DMS153 (cell line): ENCODE results near the gene MYH9.

Experiments
- DNase-seq: peaks from one replicate; lab custom pipeline; 2025; lab: John Stamatoyannopoulos, UW

MYH9 gene

DNA sequence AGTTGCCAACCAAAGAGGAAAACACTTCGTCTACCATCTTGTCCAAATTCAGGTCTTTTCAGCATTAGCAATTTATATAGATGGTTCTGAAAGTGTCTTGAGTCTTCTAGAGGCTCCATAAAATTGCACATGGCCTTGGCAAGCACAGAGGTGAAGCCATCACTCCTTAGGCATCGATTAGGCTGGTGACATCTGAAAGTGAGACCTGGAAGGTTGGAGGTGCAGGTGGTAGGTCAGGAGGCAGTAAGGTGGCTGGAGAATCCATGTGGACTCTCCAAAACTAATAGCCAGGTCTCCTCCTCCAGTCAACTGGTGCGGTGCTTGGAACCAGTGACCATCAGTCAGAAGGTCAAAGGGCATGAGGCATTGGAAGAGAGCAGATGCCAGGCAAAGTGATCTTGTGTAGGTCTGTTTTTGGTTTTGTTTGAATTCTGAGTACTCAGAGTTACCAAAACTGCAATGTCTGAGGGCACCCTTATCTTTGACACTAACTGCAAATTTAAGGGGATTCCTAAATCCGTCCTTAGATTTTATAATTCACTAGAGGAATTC lies 141.9 kb downstream of the MYH9 start:
- DNase-seq: no peak

DNA sequence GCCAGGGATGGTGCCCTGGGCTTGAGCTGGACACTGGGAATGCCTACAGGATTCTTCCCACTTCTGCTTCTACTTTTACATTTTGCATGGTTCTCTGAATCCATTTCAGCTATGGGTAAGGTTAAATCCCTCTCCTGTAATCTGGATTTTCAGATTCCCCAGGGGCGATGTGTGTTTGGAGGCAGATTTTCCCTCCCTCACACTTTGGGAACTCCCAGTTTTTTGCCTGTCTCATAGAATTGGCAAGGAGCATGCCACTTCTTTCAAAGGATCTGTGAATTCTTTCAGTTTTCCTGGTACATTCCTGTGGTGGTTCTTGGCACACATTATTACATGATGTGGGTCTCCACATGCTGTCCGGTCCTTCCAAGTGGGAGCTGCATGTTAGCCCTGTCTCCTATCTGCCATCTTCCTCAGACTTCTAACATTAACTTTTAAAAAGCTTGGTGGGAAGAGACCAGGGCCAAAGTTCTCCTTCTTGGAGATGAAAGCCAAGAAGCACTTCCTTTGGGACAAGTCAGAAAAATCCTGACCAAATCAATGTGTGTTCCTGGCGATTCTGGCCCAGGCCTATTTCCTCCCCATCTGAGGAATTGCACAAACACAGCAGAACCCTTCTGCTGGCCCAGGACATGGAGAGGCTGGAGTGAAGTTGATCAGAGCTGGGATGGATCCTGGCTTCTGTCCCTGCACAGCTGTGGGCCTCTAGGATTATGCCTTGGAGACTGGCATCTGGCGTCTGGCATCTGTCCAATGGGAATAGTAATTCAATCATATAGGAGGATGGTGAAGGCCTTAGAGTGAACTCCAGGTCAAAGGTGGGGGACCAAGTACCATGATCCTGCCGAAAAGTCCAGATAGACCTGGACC lies 143.0 kb downstream of the MYH9 start:
- no peak for DNase-seq

DNA sequence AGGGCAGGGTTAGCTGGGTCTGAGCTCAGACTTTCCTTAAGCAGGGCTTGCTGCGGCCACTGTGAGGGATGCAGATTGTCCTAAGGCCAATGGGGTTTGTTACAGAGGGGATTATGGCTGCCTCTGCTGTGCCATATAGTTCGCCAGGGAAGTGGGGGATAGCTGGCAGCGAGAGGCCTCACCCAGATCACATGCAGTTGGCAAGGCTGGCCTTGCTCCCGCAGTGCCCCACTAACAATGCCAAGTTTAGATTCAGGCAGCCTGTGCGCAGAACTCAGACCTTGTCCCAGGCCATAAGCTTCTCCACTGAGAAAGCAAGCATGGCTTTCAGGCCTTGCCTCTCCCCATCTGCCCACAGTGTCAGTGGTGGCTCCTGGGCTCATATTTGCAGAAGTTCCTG lies 143.8 kb downstream of the MYH9 start:
- no peak for DNase-seq

DNA sequence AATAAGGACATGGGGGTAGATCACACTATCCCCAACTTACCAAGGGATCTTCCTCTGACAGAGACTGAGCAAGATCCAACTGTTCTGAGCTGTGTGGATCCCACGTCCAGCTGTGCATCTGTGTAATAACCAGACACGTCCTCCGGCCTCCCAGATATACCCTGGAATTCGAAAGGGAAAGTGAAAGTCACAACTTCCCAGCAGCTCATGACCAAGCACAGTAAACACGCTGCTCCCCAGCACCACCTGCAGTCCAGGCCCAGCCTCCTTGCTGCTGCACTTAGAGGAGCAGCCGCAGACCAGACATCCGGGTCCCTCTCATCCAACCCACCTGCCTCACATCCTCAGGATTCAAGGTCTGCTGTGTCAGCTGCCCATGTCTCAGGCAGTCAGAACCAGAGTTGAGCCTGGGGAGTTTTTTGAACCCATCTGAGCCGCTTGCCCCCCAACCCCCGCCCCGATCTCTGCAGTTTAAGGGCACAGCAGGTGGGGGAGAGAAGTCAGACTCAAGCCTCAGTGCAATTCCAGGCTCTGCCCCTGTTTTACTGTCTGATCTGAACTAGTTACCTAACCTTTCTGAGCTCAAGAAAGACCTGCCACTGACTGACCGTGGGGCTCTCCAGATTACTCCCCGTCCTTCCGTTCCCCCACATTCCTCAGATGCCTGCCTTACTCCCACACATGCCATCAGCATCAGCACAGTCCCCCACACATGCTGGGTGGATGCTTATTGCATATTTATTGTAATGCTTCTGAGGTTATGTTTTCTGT lies 148.2 kb downstream of the MYH9 start, which contains the start of gene APOL2:
APOL2 (minus strand) TSS at position 127 of the 771 bp plus-strand sequence. CDS start 6,365 bp downstream, outside the sequence.
- DNase-seq: peak; percentile 92

DNA sequence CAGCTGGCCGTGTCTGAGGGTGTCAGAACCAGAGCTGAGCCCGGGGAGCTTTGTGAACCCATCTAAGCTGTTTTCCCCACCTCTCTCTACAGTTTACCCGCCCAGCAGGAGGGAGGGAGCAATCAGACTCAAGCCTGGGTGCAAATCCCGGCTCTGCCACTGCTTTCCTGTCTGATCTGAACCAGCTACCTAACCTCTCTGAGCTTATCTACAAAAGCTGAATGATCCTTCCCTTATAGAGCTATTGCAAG lies 148.7 kb downstream of the MYH9 start:
- DNase-seq: no peak

DNA sequence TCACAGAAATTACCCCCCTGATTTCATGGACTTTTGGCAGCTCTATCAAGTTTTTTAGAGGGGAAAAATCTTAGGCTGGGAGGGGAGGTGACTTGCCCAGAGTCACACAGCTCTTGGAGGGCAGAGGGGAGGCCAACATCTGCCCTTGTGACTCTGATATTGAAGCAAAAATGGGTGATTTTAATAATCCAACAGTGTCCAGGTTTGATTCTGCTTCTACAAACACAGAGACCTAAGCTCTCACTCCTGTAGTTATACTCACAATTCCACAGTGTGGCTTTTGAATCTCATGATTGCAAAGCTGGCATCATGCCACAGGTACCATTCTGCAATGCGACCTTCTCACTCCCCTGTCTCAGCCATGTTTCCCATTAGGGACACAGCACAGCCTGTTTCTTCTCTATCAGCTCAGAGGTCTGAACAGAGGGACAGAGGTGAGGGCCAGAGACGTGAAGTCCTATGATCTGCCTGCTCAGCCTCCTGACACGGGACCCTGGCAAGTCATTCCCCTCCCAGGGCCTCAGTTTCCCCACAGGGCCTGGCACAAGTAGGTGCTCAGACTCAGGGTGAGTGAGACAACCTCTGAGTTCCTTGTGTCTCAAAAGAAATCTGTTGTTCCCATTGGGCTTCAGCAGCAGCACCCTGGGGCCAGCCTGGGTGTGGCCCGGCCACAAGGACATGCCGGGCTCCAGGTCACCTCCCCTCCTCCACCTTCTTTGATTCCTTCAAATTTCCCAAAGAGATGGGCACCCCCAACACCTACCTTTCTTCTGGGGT lies 149.2 kb downstream of the MYH9 start:
- DNase-seq: no peak

DNA sequence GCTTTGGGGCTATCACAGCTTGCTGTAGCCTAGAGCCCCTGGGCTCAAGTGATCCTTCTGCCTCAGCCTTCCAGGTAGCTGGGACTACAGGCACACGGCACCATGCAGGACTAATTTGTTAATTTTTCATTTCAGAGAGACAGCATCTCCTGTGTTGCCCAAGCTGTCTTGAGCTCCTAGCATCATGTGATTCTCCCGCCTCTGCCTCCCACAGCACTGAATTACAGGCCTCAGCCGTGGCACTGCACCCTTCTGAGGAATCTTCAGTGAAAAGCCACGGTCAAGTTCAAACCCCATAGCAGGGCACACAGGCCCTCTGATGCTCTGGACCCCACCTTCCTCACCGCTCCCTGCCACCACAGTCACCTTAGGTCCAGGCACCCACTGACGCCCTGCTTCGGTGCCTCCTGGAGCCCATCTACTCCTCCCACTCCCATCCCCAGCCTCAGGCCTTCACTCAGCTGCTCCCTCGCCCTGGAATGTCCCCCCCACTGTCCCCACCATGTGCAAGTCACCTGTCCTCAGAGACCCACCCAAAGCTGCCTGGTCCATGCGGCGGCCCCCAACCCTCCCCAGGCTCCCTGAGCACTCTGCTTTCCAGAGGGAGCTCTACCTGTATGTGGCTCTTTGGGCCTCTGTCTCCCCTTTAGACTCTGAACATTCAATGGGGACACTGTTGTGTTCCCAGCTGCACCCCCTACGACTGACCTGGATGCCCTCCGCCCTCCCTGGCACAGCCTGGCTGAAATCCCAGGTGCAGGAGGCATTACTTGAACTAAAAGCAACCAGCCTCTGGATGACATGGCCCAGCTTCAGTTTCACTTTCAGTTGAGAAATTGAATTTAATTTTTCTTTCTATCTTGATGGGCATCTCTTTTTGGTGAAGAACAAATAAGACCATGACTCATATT lies 150.1 kb downstream of the MYH9 start:
- DNase-seq: no peak

DNA sequence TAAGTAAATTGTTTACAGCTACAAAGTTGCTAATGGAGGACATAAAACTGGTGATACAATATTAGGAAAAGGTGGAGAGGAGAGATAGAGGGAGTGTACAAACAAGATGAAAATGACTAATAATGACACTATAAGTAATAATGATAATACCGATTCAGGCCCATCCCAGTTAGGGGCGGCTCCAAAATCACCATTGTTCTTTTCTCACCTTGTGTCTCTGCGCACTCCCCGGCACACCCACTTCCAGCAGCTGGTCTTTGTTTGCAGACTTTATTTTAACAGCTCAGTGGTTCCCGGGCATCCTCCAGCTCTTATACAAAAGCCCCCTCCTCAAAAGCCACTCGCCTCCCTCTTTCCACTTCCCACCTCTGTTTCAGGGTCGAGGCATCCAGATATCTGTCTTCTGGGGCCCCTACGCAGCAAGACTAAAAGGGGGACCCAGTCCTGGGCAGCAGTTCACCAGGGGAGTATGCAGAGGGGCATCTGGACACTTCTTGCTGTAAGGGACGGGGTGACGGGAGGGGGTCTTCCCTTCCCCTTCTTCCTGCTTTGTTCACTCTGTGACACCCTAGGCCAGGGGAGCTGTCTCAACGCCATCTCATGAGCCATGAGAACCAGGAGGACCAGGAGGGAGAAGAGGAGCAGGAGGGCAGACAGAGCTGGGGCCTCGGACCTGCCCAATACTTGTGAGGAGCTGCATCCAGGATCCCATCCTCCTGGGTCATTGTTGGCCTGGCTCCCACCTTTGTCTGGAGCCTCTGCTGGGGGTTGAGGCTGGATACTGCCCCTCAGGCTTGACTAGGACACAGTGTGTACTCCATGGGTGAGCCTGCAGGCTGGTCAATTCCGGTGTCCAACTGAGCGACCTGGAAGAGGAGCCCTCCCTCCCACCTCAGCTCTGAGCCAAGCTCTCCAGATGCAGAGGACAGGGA lies 151.1 kb downstream of the MYH9 start:
- no peak for DNase-seq

DNA sequence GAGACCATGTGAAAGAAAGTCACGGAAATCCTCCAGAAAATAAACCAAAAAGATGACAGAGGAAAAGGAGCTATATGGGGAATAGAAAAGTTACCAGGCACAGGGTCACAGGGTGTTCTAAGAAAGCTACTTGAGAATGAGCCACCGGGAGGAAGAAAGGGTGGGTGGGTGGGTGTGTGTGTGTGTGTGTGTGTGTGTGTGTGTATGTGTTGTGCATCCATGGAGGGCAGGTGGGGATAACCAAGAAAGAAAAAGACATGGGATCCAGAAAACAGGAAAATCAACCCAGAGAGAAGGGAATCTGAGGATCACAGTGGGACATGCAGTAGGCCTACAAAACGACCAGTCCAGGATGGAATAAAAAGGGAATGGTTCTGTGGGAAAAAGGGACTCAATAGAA lies 152.2 kb downstream of the MYH9 start:
- no peak for DNase-seq

DNA sequence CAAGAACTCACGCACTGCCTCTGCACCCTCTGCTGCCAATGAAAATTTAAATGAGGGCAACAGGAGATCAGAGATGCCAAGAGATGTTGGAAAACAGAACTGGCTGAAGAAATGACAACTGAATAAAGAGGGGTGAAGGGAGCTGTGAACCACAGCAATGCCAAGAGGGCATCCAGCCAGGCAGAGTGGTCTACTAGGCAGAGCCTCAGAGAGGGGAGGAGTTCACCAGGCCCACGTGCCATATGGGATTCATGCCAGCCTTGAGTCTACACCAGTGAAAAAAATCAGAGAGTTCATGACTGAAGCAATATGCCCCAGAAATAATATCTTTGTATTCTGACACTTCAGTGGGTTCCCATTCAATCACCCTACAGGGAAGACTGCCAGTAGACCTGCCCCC lies 152.8 kb downstream of the MYH9 start:
- DNase-seq: no peak

DNA sequence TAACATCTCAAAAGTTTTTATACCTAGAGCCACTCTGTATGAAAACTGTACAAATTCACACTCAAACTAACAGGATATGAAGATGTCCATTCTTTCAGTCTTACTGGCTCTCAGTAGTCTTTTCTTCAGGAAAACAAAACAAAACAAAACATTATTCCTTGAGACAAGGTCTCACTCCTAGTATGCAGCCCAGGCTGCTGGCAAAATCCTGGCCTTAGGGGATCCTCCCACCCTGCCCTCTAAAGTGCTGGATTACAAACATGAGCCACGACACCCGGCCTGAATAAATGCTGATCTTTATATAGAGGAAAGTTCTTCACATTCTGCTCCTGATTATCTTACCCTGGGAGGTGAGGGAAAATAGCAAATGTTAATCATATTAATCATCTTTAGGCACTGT lies 153.6 kb downstream of the MYH9 start:
- DNase-seq: no peak

DNA sequence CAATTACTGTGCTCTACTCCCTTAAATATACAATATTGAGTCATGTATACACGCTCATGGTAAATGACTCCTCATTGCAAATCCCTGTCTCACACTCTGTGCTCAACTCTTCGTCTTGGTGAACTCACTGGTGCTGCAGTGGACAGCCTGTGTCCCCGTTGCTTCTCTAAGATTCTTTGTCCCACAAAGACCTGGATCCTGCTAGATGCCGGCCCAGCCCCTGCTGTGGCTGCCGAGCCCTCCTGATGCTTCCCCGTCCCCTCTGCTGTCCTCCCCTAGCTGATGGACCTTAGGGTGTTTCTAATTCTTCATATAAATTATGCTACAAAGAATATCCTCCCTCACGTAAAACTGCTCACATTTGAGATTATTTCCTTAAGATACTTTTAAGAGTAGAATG lies 154.0 kb downstream of the MYH9 start:
- no peak for DNase-seq

DNA sequence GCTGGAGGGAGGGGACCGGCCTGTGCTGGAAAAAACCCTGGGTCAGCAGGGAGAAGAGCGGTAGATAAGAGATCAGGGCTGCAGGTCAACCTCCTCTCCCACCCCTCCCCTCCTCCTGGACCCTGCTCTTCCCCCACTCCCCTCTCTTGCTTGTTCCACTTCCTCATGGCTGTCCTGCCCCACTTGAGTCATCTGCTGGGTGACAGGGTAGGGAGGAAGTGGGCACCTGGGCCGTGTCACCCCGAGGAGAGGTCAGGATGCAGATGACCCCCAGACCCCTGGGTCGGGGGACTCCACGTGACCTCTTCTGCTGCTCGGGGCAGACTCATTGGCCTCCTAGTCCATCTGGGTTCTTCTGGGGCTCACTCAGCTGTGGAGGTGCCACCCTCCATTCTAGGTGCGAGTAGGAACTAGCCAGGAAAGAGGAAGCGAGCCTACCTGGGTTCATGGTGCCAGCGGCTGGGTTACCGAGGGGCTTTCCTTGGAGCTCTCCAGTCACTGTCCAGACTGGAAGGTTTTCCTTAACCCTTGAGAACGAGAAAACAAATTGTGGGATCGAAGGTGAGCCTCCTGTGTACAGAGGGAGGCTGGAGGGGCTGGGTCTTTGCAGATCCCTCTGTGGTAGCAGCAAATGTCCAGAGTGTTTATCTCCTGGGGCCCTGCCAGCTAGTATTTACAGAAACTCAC lies 154.9 kb downstream of the MYH9 start:
- DNase-seq: no peak
